ENCODE data around the gene BICRAL. TPM values are rescaled to one million over a fixed set of nuclear protein-coding genes. Genes with fewer than 3 reads are reported as not detected.

Gene BICRAL
- total RNA-seq, 1 donor, result 9.4 TPM

DNA sequence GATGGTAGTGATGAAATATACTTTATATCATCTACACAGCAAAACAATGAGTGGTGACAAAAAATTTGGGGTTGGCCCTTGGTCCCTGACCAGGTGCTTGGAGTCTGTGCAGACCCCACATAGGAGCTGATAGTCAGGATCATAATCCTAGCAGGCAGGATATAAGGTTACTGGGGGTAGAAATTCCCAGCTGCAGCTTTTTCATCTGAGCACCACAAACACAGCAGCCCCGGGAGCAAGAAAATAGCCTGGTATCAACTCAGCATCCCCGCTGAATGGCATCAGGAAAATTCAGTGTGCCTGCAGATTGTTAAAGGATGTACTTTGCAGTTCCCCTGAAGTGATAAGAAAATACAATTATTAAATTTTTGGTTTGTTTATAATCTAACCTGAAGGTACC, 69.7 kb downstream of the BICRAL start:
- Histone ChIP-seq H3K27me3 (ENCODE audit: insufficient read depth, low read length) (no peaks in the 10 kb centered on the region), H2AFZ (ENCODE audit: low read length) (no peak overlapping the region), H3K4me1 (ENCODE audit: insufficient read depth, low read length) (no peaks in the 10 kb centered on the region), H3K4me2 (ENCODE audit: insufficient read depth, low read length) (no peak overlapping the region), H3K27ac (ENCODE audit: low read depth, low read length) (no peak overlapping the region), H3K9me3 (ENCODE audit: low read depth, low read length) (no peaks in the 10 kb centered on the region), H3K4me3 (ENCODE audit: insufficient read depth, low read length) (no peak overlapping the region), H3K36me3 (ENCODE audit: insufficient read depth, low read length) (peaks cover 9% of the 10 kb centered on the region), H4K20me1 (ENCODE audit: insufficient read depth, low read length) (no peaks in the 10 kb centered on the region), H3K79me2 (ENCODE audit: insufficient read depth, low read length) (no peaks in the 10 kb centered on the region)
- peak; percentile 52 for DNase-seq (ENCODE audit: insufficient read length, low spot score, missing footprints)
- TF ChIP-seq, protein P1, sequence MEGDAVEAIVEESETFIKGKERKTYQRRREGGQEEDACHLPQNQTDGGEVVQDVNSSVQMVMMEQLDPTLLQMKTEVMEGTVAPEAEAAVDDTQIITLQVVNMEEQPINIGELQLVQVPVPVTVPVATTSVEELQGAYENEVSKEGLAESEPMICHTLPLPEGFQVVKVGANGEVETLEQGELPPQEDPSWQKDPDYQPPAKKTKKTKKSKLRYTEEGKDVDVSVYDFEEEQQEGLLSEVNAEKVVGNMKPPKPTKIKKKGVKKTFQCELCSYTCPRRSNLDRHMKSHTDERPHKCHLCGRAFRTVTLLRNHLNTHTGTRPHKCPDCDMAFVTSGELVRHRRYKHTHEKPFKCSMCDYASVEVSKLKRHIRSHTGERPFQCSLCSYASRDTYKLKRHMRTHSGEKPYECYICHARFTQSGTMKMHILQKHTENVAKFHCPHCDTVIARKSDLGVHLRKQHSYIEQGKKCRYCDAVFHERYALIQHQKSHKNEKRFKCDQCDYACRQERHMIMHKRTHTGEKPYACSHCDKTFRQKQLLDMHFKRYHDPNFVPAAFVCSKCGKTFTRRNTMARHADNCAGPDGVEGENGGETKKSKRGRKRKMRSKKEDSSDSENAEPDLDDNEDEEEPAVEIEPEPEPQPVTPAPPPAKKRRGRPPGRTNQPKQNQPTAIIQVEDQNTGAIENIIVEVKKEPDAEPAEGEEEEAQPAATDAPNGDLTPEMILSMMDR (IDR thresholded peaks at IDR 0.05; ENCODE audit: extremely low read depth, low read depth, low read length), result no peak

DNA sequence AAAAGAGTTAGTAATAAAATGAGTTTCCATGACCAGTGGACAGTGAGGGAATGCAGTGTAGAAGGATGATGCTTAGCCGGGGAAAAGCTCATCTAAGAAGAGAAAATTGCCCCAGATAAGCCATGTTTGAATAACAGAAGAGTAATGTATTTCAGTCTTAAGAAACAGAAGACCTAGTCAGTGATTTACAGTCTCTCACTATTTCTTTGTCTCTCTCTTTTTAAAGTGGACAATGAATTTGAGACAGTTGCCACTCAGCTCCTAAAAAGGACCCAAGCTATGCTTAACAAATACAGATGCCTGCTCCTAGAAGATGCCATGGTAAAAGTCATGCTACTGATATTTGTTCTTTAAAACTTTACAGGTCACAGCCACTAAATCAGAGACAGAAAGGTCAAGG, 78.2 kb downstream of the BICRAL start:
- Histone ChIP-seq H3K27me3 (ENCODE audit: insufficient read depth, low read length) (no peaks in the 10 kb centered on the region), H4K20me1 (ENCODE audit: insufficient read depth, low read length) (no peaks in the 10 kb centered on the region), H3K4me1 (ENCODE audit: insufficient read depth, low read length) (no peaks in the 10 kb centered on the region), H3K79me2 (ENCODE audit: insufficient read depth, low read length) (no peaks in the 10 kb centered on the region), H3K36me3 (ENCODE audit: insufficient read depth, low read length) (peaks cover 38% of the 10 kb centered on the region), H2AFZ (ENCODE audit: low read length) (no peak overlapping the region), H3K9me3 (ENCODE audit: low read depth, low read length) (no peaks in the 10 kb centered on the region), H3K4me2 (ENCODE audit: insufficient read depth, low read length) (no peak overlapping the region), H3K4me3 (ENCODE audit: insufficient read depth, low read length) (no peak overlapping the region), H3K27ac (ENCODE audit: low read depth, low read length) (no peak overlapping the region)
- TF ChIP-seq, protein P1 (IDR thresholded peaks at IDR 0.05; ENCODE audit: extremely low read depth, low read depth, low read length), result no peak
- DNase-seq (ENCODE audit: insufficient read length, low spot score, missing footprints), result no peak

DNA sequence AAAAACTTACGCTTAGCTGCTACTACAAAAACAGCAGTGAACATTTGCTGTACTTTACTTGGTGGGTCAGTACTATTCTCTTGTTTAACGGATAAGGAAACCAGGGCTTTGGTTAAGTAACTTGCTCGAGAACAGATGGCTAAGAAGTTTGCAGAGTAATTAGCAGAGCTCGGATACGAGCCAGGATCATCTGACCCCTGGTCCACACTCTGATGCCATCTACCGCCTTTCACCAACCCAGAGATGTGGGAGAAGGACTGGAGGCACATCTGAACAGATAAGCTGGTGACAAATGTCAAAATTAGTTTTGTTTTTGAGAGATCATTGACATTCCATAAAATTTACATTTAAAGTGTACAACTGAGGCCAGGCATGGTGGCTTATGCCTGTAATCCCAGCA, 78.6 kb downstream of the BICRAL start:
- no peak overlapping the region for H3K4me3 ChIP-seq (ENCODE audit: insufficient read depth, low read length)
- no peak overlapping the region for H2AFZ ChIP-seq (ENCODE audit: low read length)
- TF ChIP-seq, protein P1 (IDR thresholded peaks at IDR 0.05; ENCODE audit: extremely low read depth, low read depth, low read length), result no peak

DNA sequence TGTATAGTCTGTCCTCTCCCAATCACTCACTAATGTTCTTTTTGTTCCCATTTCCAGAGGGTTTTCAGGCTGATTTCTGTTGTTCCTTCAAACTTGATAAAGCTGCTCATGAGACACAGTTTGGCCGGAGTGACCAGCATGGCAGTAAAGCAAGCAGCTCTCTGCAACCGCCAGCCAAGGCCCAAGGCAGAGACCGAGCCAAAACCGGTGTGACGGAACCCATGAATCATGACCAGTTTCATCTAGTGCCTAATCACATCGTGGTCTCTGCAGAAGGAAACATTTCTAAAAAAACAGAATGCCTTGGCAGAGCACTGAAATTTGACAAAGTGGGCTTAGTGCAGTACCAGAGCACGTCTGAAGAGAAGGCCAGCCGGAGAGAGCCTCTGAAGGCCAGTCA, 82.8 kb downstream of the BICRAL start:
- no peaks in the 10 kb centered on the region for H3K27me3 ChIP-seq (ENCODE audit: insufficient read depth, low read length)
- no peaks in the 10 kb centered on the region for H4K20me1 ChIP-seq (ENCODE audit: insufficient read depth, low read length)
- H3K4me3 ChIP-seq (ENCODE audit: insufficient read depth, low read length), result no peak overlapping the region
- H3K36me3 ChIP-seq (ENCODE audit: insufficient read depth, low read length), result peaks cover 38% of the 10 kb centered on the region
- no peaks in the 10 kb centered on the region for H3K79me2 ChIP-seq (ENCODE audit: insufficient read depth, low read length)
- no peak overlapping the region for H3K4me2 ChIP-seq (ENCODE audit: insufficient read depth, low read length)
- no peak for DNase-seq (ENCODE audit: insufficient read length, low spot score, missing footprints)
- H2AFZ ChIP-seq (ENCODE audit: low read length), result no peak overlapping the region
- no peaks in the 10 kb centered on the region for H3K4me1 ChIP-seq (ENCODE audit: insufficient read depth, low read length)
- H3K9me3 ChIP-seq (ENCODE audit: low read depth, low read length), result no peaks in the 10 kb centered on the region
- TF ChIP-seq, protein P1 (IDR thresholded peaks at IDR 0.05; ENCODE audit: extremely low read depth, low read depth, low read length), result no peak
- H3K27ac ChIP-seq (ENCODE audit: low read depth, low read length), result no peak overlapping the region

More for the DNA sequence above, 78.6 kb downstream of the BICRAL start:
- no peaks in the 10 kb centered on the region for H3K9me3 ChIP-seq (ENCODE audit: low read depth, low read length)
- DNase-seq (ENCODE audit: insufficient read length, low spot score, missing footprints), result no peak
- no peaks in the 10 kb centered on the region for H3K4me1 ChIP-seq (ENCODE audit: insufficient read depth, low read length)
- no peak overlapping the region for H3K27ac ChIP-seq (ENCODE audit: low read depth, low read length)
- no peak overlapping the region for H3K4me2 ChIP-seq (ENCODE audit: insufficient read depth, low read length)
- H3K27me3 ChIP-seq (ENCODE audit: insufficient read depth, low read length), result no peaks in the 10 kb centered on the region
- no peaks in the 10 kb centered on the region for H3K79me2 ChIP-seq (ENCODE audit: insufficient read depth, low read length)
- H4K20me1 ChIP-seq (ENCODE audit: insufficient read depth, low read length), result no peaks in the 10 kb centered on the region
- H3K36me3 ChIP-seq (ENCODE audit: insufficient read depth, low read length), result peaks cover 39% of the 10 kb centered on the region
